ENCODE data around the gene OCA2. TPM values are rescaled to one million over a fixed set of nuclear protein-coding genes. Genes with fewer than 3 reads are reported as not detected.

Gene OCA2
- total RNA-seq, 1 experiment from 2014 or later, result 0.09 TPM

DNA sequence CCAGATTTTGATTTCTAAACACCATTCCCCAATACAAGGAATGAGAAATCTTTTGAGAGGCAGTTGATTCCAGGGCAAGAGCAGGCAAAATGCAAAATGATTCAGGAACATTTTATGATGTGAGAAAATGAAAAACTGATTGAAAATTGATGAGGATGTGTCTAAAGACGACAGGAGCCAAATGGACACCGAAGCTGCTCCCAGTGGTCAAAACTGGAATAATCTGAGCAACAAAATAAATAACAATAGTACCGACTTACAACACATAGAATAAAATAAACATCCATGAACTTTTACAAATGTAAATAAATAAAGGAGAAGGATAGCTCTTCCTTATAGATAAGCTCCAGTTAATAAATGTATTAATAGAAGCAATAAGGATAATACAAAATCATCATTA is 186.8 kb downstream of the OCA2 start:
- no TSS peak for BruUV-seq (replicated peaks)
- H3K4me1 ChIP-seq (ENCODE audit: insufficient read depth, low read length, poor library complexity, severe bottlenecking), result no peaks in the 10 kb centered on the region
- peaks cover 31% of the 10 kb centered on the region for H3K9me3 ChIP-seq (ENCODE audit: low read depth, low read length, poor library complexity, severe bottlenecking)
- no peaks in the 10 kb centered on the region for H3K27me3 ChIP-seq (replicated peaks; ENCODE audit: insufficient read depth, low read depth, low read length, poor library complexity)
- no peak for DNase-seq (ENCODE audit: low spot score)
- H3K36me3 ChIP-seq (ENCODE audit: insufficient read depth, low read length, poor library complexity, severe bottlenecking), result no peaks in the 10 kb centered on the region
- ChIA-PET CTCF (no interaction called here), POLR2A (ENCODE audit: low non-redundant PET) (no interaction called here)
- TF ChIP-seq, protein P1, sequence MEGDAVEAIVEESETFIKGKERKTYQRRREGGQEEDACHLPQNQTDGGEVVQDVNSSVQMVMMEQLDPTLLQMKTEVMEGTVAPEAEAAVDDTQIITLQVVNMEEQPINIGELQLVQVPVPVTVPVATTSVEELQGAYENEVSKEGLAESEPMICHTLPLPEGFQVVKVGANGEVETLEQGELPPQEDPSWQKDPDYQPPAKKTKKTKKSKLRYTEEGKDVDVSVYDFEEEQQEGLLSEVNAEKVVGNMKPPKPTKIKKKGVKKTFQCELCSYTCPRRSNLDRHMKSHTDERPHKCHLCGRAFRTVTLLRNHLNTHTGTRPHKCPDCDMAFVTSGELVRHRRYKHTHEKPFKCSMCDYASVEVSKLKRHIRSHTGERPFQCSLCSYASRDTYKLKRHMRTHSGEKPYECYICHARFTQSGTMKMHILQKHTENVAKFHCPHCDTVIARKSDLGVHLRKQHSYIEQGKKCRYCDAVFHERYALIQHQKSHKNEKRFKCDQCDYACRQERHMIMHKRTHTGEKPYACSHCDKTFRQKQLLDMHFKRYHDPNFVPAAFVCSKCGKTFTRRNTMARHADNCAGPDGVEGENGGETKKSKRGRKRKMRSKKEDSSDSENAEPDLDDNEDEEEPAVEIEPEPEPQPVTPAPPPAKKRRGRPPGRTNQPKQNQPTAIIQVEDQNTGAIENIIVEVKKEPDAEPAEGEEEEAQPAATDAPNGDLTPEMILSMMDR (conservative IDR thresholded peaks at IDR 0.05; ENCODE audit: low read depth, low read length), result no peak
- TF ChIP-seq EZH2 (IDR thresholded peaks at IDR 0.05; ENCODE audit: borderline replicate concordance, low read depth, low read length, poor library complexity, severe bottlenecking), result no peak
- no peak overlapping the region for H3K27ac ChIP-seq (ENCODE audit: low read depth, low read length, poor library complexity, severe bottlenecking)
- H3K4me3 ChIP-seq (ENCODE audit: low read depth, low read length, poor library complexity, severe bottlenecking), result no peak overlapping the region
- intact Hi-C loops (cut with micrococcal nuclease; ENCODE audit: unreplicated experiment), result no loop called here

DNA sequence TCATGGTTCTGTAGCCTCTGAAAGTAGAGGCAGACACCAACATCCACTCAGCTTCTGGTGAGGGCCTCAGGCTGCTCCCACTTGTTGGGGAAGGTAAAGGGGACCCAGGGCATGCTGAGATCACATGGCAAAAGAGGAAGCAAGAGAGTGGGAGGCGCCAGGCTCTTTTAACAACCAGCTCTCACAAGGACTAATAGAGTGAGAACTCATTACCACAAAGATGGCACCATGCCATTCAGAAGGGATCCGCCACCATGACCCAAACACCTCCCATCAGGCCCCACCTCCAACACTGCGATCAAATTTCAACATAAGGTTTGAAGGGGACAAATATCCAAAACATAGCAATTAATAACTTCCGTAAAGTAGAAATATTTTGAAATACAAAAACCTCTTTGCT is 192.3 kb downstream of the OCA2 start:
- peaks cover 23% of the 10 kb centered on the region for H3K9me3 ChIP-seq (ENCODE audit: low read depth, low read length, poor library complexity, severe bottlenecking)
- TF ChIP-seq, protein P1 (conservative IDR thresholded peaks at IDR 0.05; ENCODE audit: low read depth, low read length), result no peak
- no peak for TF ChIP-seq EZH2 (IDR thresholded peaks at IDR 0.05; ENCODE audit: borderline replicate concordance, low read depth, low read length, poor library complexity, severe bottlenecking)
- intact Hi-C loops (cut with micrococcal nuclease; ENCODE audit: unreplicated experiment), result no loop called here
- H3K27me3 ChIP-seq (replicated peaks; ENCODE audit: insufficient read depth, low read depth, low read length, poor library complexity), result no peaks in the 10 kb centered on the region
- no peaks in the 10 kb centered on the region for H3K4me1 ChIP-seq (ENCODE audit: insufficient read depth, low read length, poor library complexity, severe bottlenecking)
- ChIA-PET CTCF (no interaction called here), POLR2A (ENCODE audit: low non-redundant PET) (no interaction called here)
- no peaks in the 10 kb centered on the region for H3K36me3 ChIP-seq (ENCODE audit: insufficient read depth, low read length, poor library complexity, severe bottlenecking)
- no peak overlapping the region for H3K4me3 ChIP-seq (ENCODE audit: low read depth, low read length, poor library complexity, severe bottlenecking)
- H3K27ac ChIP-seq (ENCODE audit: low read depth, low read length, poor library complexity, severe bottlenecking), result no peak overlapping the region
- DNase-seq (ENCODE audit: low spot score), result no peak
- no TSS peak for BruUV-seq (replicated peaks)

DNA sequence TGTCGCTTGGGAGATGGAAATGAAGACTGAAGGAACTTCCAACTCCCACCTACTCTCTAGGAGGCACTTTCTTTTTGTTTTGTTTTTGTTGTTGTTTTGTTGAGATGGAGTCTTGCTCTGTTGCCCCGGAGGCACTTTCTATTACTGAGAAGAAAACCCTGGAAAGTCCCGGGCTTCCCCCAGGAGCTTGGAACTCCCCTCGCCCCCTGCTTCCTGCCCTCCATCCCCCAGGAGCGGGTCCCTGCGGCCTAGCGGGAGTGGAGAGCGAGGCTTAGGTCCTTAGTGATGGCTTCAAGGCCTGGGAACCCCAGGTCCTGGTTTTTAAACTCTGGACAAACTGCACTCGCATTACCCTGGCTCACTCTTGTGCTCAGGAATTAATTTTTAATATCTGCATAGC is 195.7 kb downstream of the OCA2 start:
- Histone ChIP-seq H3K9me3 (ENCODE audit: low read depth, low read length, poor library complexity, severe bottlenecking) (peaks cover 29% of the 10 kb centered on the region), H3K27me3 (replicated peaks; ENCODE audit: insufficient read depth, low read depth, low read length, poor library complexity) (no peaks in the 10 kb centered on the region), H3K27ac (ENCODE audit: low read depth, low read length, poor library complexity, severe bottlenecking) (no peak overlapping the region), H3K36me3 (ENCODE audit: insufficient read depth, low read length, poor library complexity, severe bottlenecking) (no peaks in the 10 kb centered on the region), H3K4me1 (ENCODE audit: insufficient read depth, low read length, poor library complexity, severe bottlenecking) (no peaks in the 10 kb centered on the region), H3K4me3 (ENCODE audit: low read depth, low read length, poor library complexity, severe bottlenecking) (no peak overlapping the region)
- intact Hi-C loops (cut with micrococcal nuclease; ENCODE audit: unreplicated experiment), result no loop called here
- no TSS peak for BruUV-seq (replicated peaks)
- no peak for TF ChIP-seq EZH2 (IDR thresholded peaks at IDR 0.05; ENCODE audit: borderline replicate concordance, low read depth, low read length, poor library complexity, severe bottlenecking)
- TF ChIP-seq, protein P1 (conservative IDR thresholded peaks at IDR 0.05; ENCODE audit: low read depth, low read length), result no peak
- no peak for DNase-seq (ENCODE audit: low spot score)
- ChIA-PET POLR2A (ENCODE audit: low non-redundant PET) (no interaction called here), CTCF (no interaction called here)
